ENCODE results near the gene WNT11. TPM values are rescaled to one million over a fixed set of nuclear protein-coding genes. Genes with fewer than 3 reads are reported as not detected.

WNT11 gene
- total and polyA plus RNA-seq, 2 of the 13 experiments (the other 11 are each of a cell fraction or from before 2014, with no cell fraction given) = 0.34 to 0.66 TPM

DNA sequence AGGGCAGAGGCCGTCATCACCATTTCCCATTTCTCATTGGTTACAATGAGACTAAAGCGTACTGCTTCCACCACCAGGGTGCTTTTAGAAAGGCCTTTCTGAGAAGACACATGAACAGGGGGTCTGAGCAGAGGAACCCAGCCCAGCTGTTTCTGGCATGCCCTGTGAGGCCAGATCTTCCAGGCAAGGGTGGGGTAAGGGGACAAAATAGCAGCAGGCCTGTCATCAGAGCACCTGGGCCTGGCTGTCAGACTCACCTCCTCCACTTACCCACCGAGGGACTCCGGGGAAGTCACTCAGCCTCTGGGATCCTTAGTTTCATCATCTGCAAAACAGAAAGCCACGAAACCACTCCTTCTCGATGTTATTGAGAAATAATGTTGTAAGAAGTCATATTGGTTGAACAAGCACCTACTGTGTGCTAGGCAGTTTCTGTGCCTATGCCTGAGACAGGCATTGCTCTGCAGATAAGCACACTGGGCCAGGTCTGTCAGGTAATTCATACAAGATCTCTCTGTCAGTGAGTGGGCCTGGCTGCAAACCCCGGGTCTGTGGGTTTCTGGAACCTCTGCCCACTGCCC, 8.8 kb upstream of the WNT11 start:
- in situ Hi-C loops (cut with HindIII; ENCODE audit: extremely low pct_ligation_motif_present, low pct_unique_long_range_greater_than_20kb) = loop anchor here (5.0 kb wide), 1 partner anchor 102 kb away; no protein-coding TSS in a partner anchor
- Histone ChIP-seq H3K4me1 (ENCODE audit: insufficient read depth, low read length) (peaks cover 21% of the 10 kb centered on the region; the same call in 1 of the 2 replicates), H3K4me3 (replicated peaks in 1 of 3; ENCODE audit: insufficient read depth in 1 of 3, low read depth in 2 of 3, low read length in 3 of 3) (no peak overlapping the region), H3K27ac (ENCODE audit: extremely low read length, insufficient read depth, low read length) (no peak overlapping the region), H3K9ac (ENCODE audit: insufficient read depth, low read depth, low read length) (no peak overlapping the region), H3K27me3 (ENCODE audit: control insufficient read depth in 1 of 2, insufficient read depth in 2 of 2, low read length in 2 of 2) (peaks cover 12 to 59% of the 10 kb centered on the region in 2 experiments; a peak in 4 of 5 replicates), H4K20me1 (ENCODE audit: insufficient read depth, low read length) (peaks cover 3% of the 10 kb centered on the region; the same call in 1 of the 2 replicates), H3K36me3 (replicated peaks in 1 of 2; ENCODE audit: control insufficient read depth in 1 of 2, insufficient read depth in 2 of 2, low read length in 2 of 2) (no peaks in the 10 kb centered on the region), H3K9me3 (ENCODE audit: low read length) (no peaks in the 10 kb centered on the region), H2AFZ (ENCODE audit: low read length) (no peak overlapping the region), H3K4me2 (ENCODE audit: low read depth, low read length) (no peak overlapping the region), H3K79me2 (ENCODE audit: insufficient read depth, low read length) (no peaks in the 10 kb centered on the region)
- ATAC-seq (no peak), FAIRE-seq (no peak), DNase-seq (ENCODE audit: low spot score) (no peak)
- BruUV-seq (replicated peaks) = no TSS peak
- 44% methylated on average over 6 of the region's 7 CpGs for WGBS (ENCODE audit: low lambda C conversion rate)
- TF ChIP-seq ZNF30 (CRISPR knock-in tag; IDR thresholded peaks at IDR 0.05) = no peak
- TF ChIP-seq ZKSCAN1 (IDR thresholded peaks at IDR 0.05; ENCODE audit: low read length) = peak; percentile 59; the same call in 1 of the 2 replicates
- POLR2A ChIA-PET = no interaction called here
- CTCF ChIA-PET (ENCODE audit: low intra/inter-chr PET ratio, low total read pairs) = no interaction called here
- intact Hi-C loops (cut with micrococcal nuclease; ENCODE audit: unreplicated experiment) = no loop called here

DNA sequence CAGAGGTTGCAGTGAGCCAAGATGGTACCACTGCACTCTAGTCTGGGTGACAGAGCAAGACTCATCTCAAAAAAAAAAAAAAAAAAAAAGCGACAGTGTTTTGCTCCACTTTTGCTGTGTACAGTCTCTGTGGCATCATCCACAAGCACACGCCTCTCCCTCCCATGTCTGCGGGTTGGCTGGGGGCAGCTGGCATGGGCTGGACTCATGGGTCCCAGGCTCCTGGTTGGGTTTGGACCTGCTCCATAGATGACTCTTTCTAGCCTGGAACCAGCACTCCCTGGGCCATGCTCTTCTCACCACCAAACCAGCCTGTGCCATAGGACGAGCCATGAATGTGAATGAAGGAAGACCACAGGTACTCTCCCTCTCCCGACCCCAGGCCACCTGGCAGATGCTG, 7.9 kb upstream of the WNT11 start:
- intact Hi-C loops (cut with micrococcal nuclease; ENCODE audit: unreplicated experiment) (no loop called here), in situ Hi-C loops (cut with HindIII; ENCODE audit: extremely low pct_ligation_motif_present, low pct_unique_long_range_greater_than_20kb) (loop anchor here (5.0 kb wide), 1 partner anchor 103 kb away; no protein-coding TSS in a partner anchor)
- CTCF ChIA-PET (ENCODE audit: low intra/inter-chr PET ratio, low total read pairs) = no interaction called here
- Histone ChIP-seq H4K20me1 (ENCODE audit: insufficient read depth, low read length) (peaks cover 3% of the 10 kb centered on the region; the same call in 1 of the 2 replicates), H3K36me3 (replicated peaks in 1 of 2; ENCODE audit: control insufficient read depth in 1 of 2, insufficient read depth in 2 of 2, low read length in 2 of 2) (no peaks in the 10 kb centered on the region), H2AFZ (ENCODE audit: low read length) (no peak overlapping the region), H3K9me3 (ENCODE audit: low read length) (no peaks in the 10 kb centered on the region), H3K4me1 (ENCODE audit: insufficient read depth, low read length) (peaks cover 21% of the 10 kb centered on the region; the same call in 1 of the 2 replicates), H3K4me2 (ENCODE audit: low read depth, low read length) (no peak overlapping the region), H3K4me3 (replicated peaks in 1 of 3; ENCODE audit: insufficient read depth in 1 of 3, low read depth in 2 of 3, low read length in 3 of 3) (no peak overlapping the region), H3K27ac (ENCODE audit: extremely low read length, insufficient read depth, low read length) (no peak overlapping the region), H3K27me3 (ENCODE audit: control insufficient read depth in 1 of 2, insufficient read depth in 2 of 2, low read length in 2 of 2) (peaks cover 15 to 59% of the 10 kb centered on the region in 2 experiments), H3K9ac (ENCODE audit: insufficient read depth, low read depth, low read length) (no peak overlapping the region), H3K79me2 (ENCODE audit: insufficient read depth, low read length) (no peaks in the 10 kb centered on the region)
- DNase-seq (ENCODE audit: low spot score) = no peak
- no peak for TF ChIP-seq SUZ12 (IDR thresholded peaks at IDR 0.05; ENCODE audit: low read depth, low read length)
- TF ChIP-seq MTF1 (CRISPR knock-in tag; IDR thresholded peaks at IDR 0.05) = no peak
- TF ChIP-seq ZBTB20 (CRISPR knock-in tag; IDR thresholded peaks at IDR 0.05; ENCODE audit: borderline replicate concordance, low read depth) = no peak
- no peak for TF ChIP-seq MIER2 (CRISPR knock-in tag; IDR thresholded peaks at IDR 0.05)
- TF ChIP-seq PHF20 (CRISPR knock-in tag; IDR thresholded peaks at IDR 0.05) = no peak
- TF ChIP-seq, protein P1, sequence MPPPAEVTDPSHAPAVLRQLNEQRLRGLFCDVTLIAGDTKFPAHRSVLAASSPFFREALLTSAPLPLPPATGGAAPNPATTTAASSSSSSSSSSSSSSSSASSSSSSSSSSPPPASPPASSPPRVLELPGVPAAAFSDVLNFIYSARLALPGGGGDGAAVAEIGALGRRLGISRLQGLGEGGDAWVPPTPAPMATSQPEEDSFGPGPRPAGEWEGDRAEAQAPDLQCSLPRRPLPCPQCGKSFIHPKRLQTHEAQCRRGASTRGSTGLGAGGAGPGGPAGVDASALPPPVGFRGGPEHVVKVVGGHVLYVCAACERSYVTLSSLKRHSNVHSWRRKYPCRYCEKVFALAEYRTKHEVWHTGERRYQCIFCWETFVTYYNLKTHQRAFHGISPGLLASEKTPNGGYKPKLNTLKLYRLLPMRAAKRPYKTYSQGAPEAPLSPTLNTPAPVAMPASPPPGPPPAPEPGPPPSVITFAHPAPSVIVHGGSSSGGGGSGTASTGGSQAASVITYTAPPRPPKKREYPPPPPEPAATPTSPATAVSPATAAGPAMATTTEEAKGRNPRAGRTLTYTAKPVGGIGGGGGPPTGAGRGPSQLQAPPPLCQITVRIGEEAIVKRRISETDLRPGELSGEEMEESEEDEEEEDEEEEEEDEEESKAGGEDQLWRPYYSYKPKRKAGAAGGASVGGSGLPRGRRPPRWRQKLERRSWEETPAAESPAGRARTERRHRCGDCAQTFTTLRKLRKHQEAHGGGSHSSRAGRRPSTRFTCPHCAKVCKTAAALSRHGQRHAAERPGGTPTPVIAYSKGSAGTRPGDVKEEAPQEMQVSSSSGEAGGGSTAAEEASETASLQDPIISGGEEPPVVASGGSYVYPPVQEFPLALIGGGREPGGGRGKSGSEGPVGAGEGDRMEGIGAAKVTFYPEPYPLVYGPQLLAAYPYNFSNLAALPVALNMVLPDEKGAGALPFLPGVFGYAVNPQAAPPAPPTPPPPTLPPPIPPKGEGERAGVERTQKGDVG (CRISPR knock-in tag; IDR thresholded peaks at IDR 0.05; ENCODE audit: borderline replicate concordance) = no peak
- TF ChIP-seq RFX1 (IDR thresholded peaks at IDR 0.05) = no peak
- no peak for TF ChIP-seq ZNF629 (CRISPR knock-in tag; conservative IDR thresholded peaks at IDR 0.05)
- no peak for TF ChIP-seq JUND (CRISPR knock-in tag; IDR thresholded peaks at IDR 0.05)
- 61% methylated on average over 5 of the region's 5 CpGs for WGBS (ENCODE audit: low lambda C conversion rate)
- no peak for ATAC-seq
- FAIRE-seq = no peak
- BruUV-seq (replicated peaks) = no TSS peak
- POLR2A ChIA-PET = no interaction called here
